Tibial artery (tissue), 4 donors: Measurements from ENCODE around the gene CATSPER3.
"Not testable (repeated sequence)": the region's sequence is repeated elsewhere in the genome, so short reads cannot be mapped to it uniquely, and the experiment has no call there.

ENCODE experiments used
- DNase-seq, 2 donors: peaks; one replicate each; pipeline ENCODE4 v3.0.0-alpha.2; 2019
- H3K27ac ChIP-seq, 2 donors: fragments of 200-600 bp; sonication (generic) in 1 of 2; 1 replicate in 1 of 2; 2 replicates in 1 of 2; pipeline ENCODE4 v1.5.1; 2018 to 2019; ENCODE audit warnings: mild to moderate bottlenecking in 1 of 2
- H3K27me3 ChIP-seq, 2 donors: fragments of 200-600 bp; sonication (generic) in 1 of 2; one replicate each; pipeline versions ENCODE4 v1.5.1 to v1.6.0; 2016 to 2019
- H3K36me3 ChIP-seq, 3 donors: fragments of 200-600 bp; sonication (generic) in 2 of 3; one replicate each; pipeline ENCODE4 v1.5.1; 2016 to 2019; ENCODE audit warnings: mild to moderate bottlenecking in 2 of 3
- H3K4me1 ChIP-seq, 4 donors: fragments of 200-600 bp; sonication (generic) in 2 of 4; 1 replicate in 3 of 4; 2 replicates in 1 of 4; pipeline ENCODE4 v1.5.1; 2016 to 2019
- H3K4me3 ChIP-seq, 2 donors: fragments of 200-600 bp; sonication (generic) in 1 of 2; 1 replicate in 1 of 2; 2 replicates in 1 of 2; pipeline ENCODE4 v1.5.1; 2018 to 2019; ENCODE audit warnings: mild to moderate bottlenecking in 2 of 2
- H3K9me3 ChIP-seq, 3 donors: fragments of 200-600 bp; sonication (generic) in 1 of 3; one replicate each; pipeline ENCODE4 v1.5.1; 2016 to 2019
- CTCF ChIP-seq, 2 experiments: fragments of 200-600 bp in 1 of 2; fragments of 450-650 bp in 1 of 2; IDR thresholded peaks; one replicate each; pipeline ENCODE4 v1.5.1; 2017 to 2019; ENCODE audit warnings: antibody characterized with exemption in 2 of 2, mild to moderate bottlenecking in 1 of 2, moderate library complexity in 1 of 2
- intact Hi-C: fragments of 100-400 bp; cut with DNase I; formaldehyde crosslinking; loops from one replicate; pipeline ENCODE4 v1.15.0; 2023; ENCODE audit warnings: low total_unique reads

CATSPER3 gene

DNA sequence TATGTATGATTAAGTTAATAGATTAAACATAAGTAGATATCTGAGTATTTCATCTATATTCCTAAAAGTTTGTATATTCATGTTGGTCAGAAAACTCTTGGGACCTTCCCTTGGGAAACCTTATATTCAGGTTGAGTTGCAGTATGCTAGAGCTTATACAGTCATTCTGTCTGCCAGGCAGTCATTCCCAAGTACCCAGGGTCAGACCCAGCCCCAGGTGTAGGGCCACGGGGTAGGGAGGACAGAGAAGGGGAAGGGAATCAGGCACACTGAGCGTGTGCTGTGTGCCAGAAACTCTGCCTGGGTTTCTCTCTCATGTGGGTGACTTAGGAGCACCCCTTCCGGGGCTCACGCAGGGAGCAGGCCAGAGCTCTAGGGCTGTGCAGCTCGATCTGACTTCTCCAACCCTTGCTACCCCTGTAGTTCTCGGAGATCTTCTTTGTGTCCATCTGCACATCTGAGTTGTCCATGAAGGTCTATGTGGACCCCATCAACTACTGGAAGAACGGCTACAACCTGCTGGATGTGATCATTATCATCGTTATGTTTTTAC lies 28.2 kb downstream of the CATSPER3 start:
- Histone ChIP-seq H3K36me3 (no peaks in the 10 kb centered on the region), H3K27me3 (no peaks in the 10 kb centered on the region), H3K27ac (no peak overlapping the region), H3K4me3 (no peak overlapping the region), H3K9me3 (no peaks in the 10 kb centered on the region), H3K4me1 (peaks cover 0 to 10% (median 0%) of the 10 kb centered on the region in 4 donors)
- no peak for TF ChIP-seq CTCF (IDR thresholded peaks at IDR 0.05)
- intact Hi-C loops: no loop called here
- DNase-seq: no peak

GRCh38 chr5:134997015-134997414 lies 29.3 kb downstream of the CATSPER3 start:
- DNase-seq: no peak
- intact Hi-C loops: no loop called here

GRCh38 chr5:134998068-134998467 lies 30.4 kb downstream of the CATSPER3 start:
- H3K27me3 ChIP-seq, H3K4me1 ChIP-seq, H3K27ac ChIP-seq, H3K9me3 ChIP-seq, H3K36me3 ChIP-seq, DNase-seq, intact Hi-C loops, H3K4me3 ChIP-seq: not testable (repeated sequence)

More at GRCh38 chr5:134997015-134997414, 29.3 kb downstream of the CATSPER3 start:
- Histone ChIP-seq H3K4me1 (peaks cover 0 to 10% (median 0%) of the 10 kb centered on the region in 4 donors), H3K9me3 (no peaks in the 10 kb centered on the region), H3K27ac (no peak overlapping the region), H3K4me3 (no peak overlapping the region), H3K27me3 (no peaks in the 10 kb centered on the region), H3K36me3 (no peaks in the 10 kb centered on the region)
- TF ChIP-seq CTCF (IDR thresholded peaks at IDR 0.05): no peak

DNA sequence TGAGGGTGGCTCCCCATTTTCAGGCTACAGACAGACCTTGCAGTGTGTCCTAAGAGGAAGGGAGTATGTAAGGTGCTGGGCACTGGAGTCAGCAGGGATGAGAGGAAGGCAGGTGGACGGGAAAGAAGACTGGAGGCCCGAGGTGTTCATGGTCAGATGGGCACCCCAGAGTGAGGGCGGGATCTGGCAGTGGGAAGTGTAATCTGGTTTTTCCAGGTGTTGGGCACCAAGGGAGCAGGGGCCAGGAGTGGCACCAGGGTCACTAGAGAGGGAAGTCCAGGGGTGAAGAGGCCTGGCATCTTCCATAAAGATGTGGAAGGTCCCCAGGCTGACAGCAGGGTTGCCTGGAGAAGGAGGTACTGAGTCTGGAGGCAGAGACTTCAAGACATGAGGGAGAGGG lies 36.7 kb downstream of the CATSPER3 start:
- H3K36me3 ChIP-seq: peaks cover 0 to 4% (median 0%) of the 10 kb centered on the region in 3 donors
- no peaks in the 10 kb centered on the region for H3K27me3 ChIP-seq
- no peaks in the 10 kb centered on the region for H3K9me3 ChIP-seq
- no peak overlapping the region for H3K27ac ChIP-seq
- H3K4me3 ChIP-seq: no peak overlapping the region
- no peak for TF ChIP-seq CTCF (IDR thresholded peaks at IDR 0.05)
- H3K4me1 ChIP-seq: no peaks in the 10 kb centered on the region
- DNase-seq: no peak
- intact Hi-C loops: no loop called here

- TF ChIP-seq CTCF (IDR thresholded peaks at IDR 0.05): no peak
- Histone ChIP-seq H3K4me1 (no peaks in the 10 kb centered on the region), H3K27me3 (no peaks in the 10 kb centered on the region), H3K9me3 (no peaks in the 10 kb centered on the region), H3K4me3 (no peak overlapping the region), H3K27ac (no peak overlapping the region), H3K36me3 (peaks cover 0 to 4% (median 0%) of the 10 kb centered on the region in 3 donors)
- intact Hi-C loops: no loop called here
- no peak for DNase-seq
These were observed 37.4 kb downstream of the CATSPER3 start for GRCh38 chr5:135005076-135005475.

GRCh38 chr5:135007305-135007704 lies 39.6 kb downstream of the CATSPER3 start:
- no peak overlapping the region for H3K27ac ChIP-seq
- peaks cover 0 to 5% (median 0%) of the 10 kb centered on the region in 4 donors for H3K4me1 ChIP-seq
- no peak for DNase-seq
- no peak overlapping the region for H3K4me3 ChIP-seq
- H3K9me3 ChIP-seq: no peaks in the 10 kb centered on the region
- H3K36me3 ChIP-seq: peaks cover 0 to 4% (median 0%) of the 10 kb centered on the region in 3 donors
- no peak for TF ChIP-seq CTCF (IDR thresholded peaks at IDR 0.05)
- intact Hi-C loops: no loop called here
- H3K27me3 ChIP-seq: no peaks in the 10 kb centered on the region
